Right ventricle myocardium inferior (tissue), 1 donor: ENCODE results near the gene LAMA2. TPM values are rescaled to one million over a fixed set of nuclear protein-coding genes. Genes with fewer than 3 reads are reported as not detected.

ENCODE experiments used
- ATAC-seq: fragments of 200-7000 bp; cut with Tn5 transposase; one replicate; pipeline ENCODE4 v1.9.1; 2020; ENCODE audit warnings: mild to moderate bottlenecking, moderate library complexity
- DNase-seq: peaks from one replicate; pipeline ENCODE4 v3.0.0; 2021; ENCODE audit errors: missing footprints
- intact Hi-C: fragments of 100-400 bp; cut with DNase I; formaldehyde crosslinking; loops from one replicate; pipeline ENCODE4 v1.11.0; 2022
- total RNA-seq: library from RNA; stranded (reverse); fragmentation: NEBNext Ultra II Directional; extraction: Animal tissue kit (Norgen Biotek cat#: 25700); gene quantifications from one replicate; pipeline ENCODE4 v1.2.1, GENCODE V29; 2021
- donor health status: DM: no; HTN: yes; CAD: no; lungs with severe emphysema.

The LAMA2 gene
- total RNA-seq, 1 donor from 2014 or later, result 119 TPM

DNA sequence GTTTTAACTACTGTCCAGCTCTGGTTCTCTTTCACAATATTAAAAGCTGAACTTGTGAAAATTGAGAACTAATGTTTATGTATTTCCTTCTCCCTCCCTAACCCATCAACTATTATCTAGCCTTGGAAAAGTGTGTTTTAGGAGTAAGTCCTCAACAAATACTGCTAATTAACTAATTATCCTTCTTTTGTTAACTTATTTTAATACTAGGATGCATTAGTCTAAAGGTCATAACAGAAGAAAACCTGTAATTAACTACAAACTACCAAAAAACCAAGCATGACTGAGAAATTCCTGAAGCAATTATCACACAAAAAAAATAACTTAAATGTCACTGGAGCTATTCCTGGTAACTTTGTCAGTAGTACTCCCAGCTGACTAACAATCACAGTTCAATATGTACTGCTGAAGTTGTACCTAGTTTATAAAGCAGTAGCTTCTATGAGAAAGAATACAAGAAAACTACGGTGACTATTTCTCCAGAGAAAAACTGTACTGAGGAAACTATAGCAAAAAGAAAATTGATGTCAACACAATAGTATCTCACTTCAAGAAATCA lies 301.9 kb downstream of the LAMA2 start:
- no peak for ATAC-seq
- intact Hi-C loops, result no loop called here
- no peak for DNase-seq

DNA sequence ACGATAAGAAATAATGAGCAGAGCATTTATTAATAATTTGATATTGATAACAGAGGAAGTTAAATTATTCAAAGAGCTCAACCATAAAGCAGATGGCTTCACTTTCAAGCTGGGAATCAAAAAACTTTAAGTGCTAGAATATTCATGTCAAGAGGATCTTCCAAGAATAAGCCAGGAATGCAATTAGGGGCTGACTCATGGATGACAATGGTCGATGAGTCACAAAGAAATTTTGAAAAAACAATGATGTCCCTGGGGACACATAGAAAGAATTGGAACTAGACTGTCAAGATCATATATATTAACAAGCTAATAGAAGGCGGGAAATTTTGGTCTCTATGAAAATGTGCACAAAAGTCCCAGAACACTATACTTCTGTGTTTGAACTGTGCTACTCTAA lies 304.1 kb downstream of the LAMA2 start:
- intact Hi-C loops, result no loop called here
- ATAC-seq (no peak), DNase-seq (no peak)

DNA sequence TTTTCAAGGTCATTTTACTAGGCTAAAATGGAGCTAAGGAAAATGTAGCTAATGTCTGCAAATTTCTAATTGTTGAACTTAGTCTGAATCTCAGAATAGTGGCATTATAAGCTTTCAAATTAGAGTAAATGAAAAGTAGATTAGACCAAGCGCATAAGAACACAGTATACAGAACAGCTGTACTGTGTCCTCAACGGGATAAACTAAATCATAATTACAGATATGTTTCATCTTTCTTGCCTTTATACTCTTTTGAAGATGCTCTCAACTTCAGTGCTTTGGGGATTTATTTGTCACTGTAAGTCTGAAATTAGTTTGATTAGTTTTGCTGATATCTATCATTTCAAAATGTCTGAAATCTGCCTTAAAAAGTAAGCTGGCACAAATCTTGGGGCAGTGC lies 305.4 kb downstream of the LAMA2 start:
- ATAC-seq, result no peak
- intact Hi-C loops, result no loop called here
- DNase-seq, result no peak

- ATAC-seq (no peak), DNase-seq (no peak)
- intact Hi-C loops, result no loop called here
Observed at GRCh38 chr6:129188795-129189194, 305.9 kb downstream of the LAMA2 start.

GRCh38 chr6:129189266-129189665 lies 306.3 kb downstream of the LAMA2 start:
- ATAC-seq (no peak), DNase-seq (no peak)
- intact Hi-C loops, result no loop called here

- intact Hi-C loops, result no loop called here
Observed at GRCh38 chr6:129191235-129191634, 308.3 kb downstream of the LAMA2 start.

DNA sequence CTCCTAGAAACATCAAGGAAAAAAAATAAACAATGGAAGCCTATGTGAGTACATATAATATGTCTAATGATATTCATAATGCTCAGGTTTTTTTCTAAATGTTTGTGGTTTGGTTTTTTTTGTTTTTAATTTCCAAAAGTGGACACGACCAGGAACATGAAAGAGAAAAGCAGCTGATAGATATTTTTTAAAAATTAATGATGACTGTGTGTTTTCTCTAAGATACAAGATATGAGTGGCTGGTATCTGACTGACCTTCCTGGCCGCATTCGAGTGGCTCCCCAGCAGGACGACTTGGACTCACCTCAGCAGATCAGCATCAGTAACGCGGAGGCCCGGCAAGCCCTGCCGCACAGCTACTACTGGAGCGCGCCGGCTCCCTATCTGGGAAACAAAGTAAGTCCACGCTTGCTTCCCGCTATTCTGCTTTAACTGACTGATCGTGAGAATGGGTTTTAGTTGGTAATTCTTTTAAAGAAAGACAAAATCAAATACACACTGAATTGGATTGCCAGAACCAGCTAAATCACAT lies 309.6 kb downstream of the LAMA2 start:
- no peak for ATAC-seq
- intact Hi-C loops, result no loop called here
- DNase-seq, result no peak

More at GRCh38 chr6:129191235-129191634, 308.3 kb downstream of the LAMA2 start:
- DNase-seq (no peak), ATAC-seq (no peak)

GRCh38 chr6:129194306-129194941 lies 311.5 kb downstream of the LAMA2 start:
- intact Hi-C loops, result no loop called here
- no peak for ATAC-seq
- no peak for DNase-seq

DNA sequence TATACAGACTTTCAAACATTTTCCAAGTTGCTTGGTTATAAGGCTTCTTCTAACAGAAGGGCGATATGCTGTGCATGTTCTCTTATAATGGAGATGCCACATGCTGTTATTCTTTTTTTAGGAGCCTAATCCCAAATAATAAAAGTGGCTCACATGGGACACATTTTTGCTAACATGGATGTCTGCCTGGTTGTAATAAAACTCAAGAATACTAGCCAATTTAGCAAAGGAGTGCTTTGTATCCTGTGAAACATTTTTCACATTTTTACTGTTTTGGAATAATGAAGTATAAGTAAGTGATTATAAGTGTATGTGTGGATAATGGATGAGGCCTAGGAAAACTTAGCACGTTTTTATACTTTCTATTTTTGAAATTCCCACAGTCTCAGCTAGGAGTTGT lies 312.2 kb downstream of the LAMA2 start:
- intact Hi-C loops, result no loop called here
- ATAC-seq (no peak), DNase-seq (no peak)

GRCh38 chr6:129195643-129196042 lies 312.7 kb downstream of the LAMA2 start:
- intact Hi-C loops, result no loop called here
- DNase-seq (no peak), ATAC-seq (no peak)

- ATAC-seq, result no peak
- intact Hi-C loops, result no loop called here
- no peak for DNase-seq
Observed at GRCh38 chr6:129197154-129197553, 314.2 kb downstream of the LAMA2 start.

DNA sequence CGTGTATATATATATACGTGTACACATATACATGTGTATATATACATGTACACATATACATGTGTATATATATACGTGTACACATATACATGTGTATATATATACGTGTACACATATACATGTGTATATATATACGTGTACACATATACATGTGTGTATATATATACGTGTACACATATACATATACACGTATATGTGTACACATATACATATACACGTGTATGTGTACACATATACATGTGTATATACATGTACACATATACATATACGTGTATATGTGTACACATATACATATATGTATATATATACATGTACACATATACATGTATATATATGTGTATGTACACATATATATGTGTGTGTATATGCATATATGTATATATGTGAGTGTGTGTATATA lies 317.2 kb downstream of the LAMA2 start:
- ATAC-seq (no peak), DNase-seq (no peak)
- intact Hi-C loops, result no loop called here

DNA sequence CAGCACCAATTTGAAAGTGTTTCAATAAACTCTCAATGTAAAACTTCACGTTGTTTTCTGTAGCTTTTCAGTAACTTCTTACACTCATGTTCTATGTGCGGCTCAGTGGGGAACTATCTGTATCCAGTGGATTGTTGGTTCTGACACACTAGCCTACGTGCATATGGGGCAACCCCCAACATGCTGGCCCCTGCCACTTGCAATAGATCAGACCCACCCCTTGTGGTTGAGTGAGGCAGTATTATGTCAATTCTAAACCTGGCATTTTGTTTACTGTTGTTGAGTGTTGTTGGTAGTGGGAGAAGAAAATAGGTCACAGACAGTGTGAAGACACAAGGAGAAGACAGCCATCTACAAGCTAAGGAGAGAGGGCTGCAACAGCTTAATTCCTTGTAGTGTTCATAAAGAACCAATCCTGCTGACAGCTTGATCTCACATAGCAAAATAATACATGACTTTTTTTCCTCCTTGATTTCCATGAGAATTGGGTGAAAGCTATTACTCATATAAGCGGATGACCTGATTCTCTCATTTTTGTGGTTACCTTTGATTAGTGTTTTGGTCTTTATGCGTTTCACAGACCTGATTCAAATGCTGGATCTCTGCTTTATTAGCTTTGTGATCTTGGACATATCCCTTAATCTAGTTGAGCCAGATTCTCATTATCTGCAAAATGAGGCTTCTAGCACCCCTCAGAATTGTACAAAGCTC lies 320.4 kb downstream of the LAMA2 start:
- DNase-seq, result no peak
- intact Hi-C loops, result no loop called here
- no peak for ATAC-seq

DNA sequence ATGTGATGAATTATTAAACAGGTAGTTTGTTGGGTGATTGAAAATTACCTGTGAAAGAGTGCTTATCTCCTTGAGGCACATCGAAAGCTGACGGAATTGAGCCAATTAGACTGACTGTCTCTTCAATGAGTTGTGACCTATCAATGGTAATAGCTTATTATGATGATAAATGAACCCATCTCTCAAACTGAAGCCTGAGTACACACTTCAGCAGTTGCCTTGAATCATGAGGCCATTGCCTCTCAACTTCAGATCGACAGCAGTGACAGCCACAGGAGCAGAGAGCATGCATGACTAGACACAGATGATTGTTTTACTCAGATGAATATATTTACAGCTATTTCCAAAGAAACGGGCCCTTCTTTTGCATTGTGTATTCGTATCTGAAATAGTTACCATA lies 323.9 kb downstream of the LAMA2 start:
- DNase-seq (no peak), ATAC-seq (no peak)
- intact Hi-C loops, result no loop called here

- intact Hi-C loops, result no loop called here
- DNase-seq (no peak), ATAC-seq (no peak)
Observed at GRCh38 chr6:129207832-129208231, 324.9 kb downstream of the LAMA2 start.

- intact Hi-C loops, result no loop called here
- ATAC-seq, result no peak
- no peak for DNase-seq
Observed at GRCh38 chr6:129208415-129209034, 325.6 kb downstream of the LAMA2 start.

DNA sequence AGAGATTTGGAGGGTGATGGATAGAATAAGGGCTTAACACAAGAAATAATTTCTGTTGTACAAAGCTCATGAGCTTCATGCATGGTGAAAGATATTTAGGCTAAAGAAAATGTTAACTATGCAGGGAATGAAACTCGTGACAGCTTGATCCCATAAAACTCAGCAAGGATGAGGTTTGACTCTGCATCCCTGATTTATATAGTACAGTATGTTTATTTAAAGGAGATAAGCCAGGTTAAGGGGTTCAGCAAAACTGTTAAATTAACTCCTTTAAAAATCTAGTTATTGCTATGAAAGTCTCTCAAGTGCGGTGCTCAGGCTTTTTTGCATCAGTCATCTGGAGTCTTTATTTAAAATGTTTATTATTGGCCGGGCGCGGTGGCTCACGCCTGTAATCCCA lies 326.4 kb downstream of the LAMA2 start:
- no peak for ATAC-seq

DNA sequence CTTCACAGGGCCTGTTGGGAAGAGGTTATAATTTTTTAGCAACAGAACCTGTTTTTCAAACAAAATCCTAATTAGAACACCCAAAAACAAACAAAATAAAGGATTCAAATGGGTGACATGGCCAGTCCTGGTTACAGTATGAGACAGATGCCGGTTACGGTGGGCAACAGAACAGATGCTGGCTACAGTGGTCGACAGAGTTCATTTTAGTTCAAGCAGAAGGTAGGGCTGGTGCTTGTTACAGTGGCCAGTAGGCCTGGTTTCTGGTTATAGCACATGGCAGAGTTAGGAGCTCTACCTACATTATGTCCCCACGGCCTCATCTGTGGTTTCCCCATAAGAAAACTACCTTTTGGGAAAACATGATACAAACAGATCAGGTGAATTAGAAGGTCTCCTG lies 327.7 kb downstream of the LAMA2 start:
- DNase-seq, result no peak
- intact Hi-C loops, result no loop called here
- ATAC-seq, result peak; percentile 30

More for the DNA sequence above, 326.4 kb downstream of the LAMA2 start:
- no peak for DNase-seq
- intact Hi-C loops, result no loop called here

GRCh38 chr6:129211626-129212025 lies 328.7 kb downstream of the LAMA2 start:
- no peak for DNase-seq
- intact Hi-C loops, result no loop called here
- no peak for ATAC-seq

DNA sequence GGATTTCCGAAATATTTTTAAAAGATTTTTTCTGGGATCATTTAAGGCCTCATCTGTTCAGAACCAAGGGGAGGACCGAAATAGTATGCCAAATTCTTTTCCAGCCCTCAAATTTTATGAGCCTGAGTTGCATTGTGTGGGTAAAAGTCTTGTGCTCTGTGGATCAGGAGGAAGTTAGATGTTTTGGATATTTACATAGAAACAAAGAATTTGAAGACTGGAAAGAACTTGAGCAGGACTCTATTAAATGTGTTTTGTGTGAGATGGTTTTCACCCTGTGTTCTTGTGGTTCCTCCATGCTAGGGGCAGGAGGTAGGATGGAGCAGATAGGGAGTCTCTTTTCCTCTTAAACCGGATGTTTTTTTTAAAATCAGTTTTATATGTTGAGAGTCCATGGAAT lies 329.1 kb downstream of the LAMA2 start:
- no peak for DNase-seq
- no peak for ATAC-seq
- intact Hi-C loops, result no loop called here
